HuH-7 (cell line): ENCODE data around the gene ADD3.
A peak's percentile ranks its signal among the peaks of the same experiment; 100 is the strongest.
"Not testable (repeated sequence)": the region's sequence is repeated elsewhere in the genome, so short reads cannot be mapped to it uniquely, and the experiment has no call there.

Experiments
- DNase-seq: peaks from one replicate; pipeline ENCODE4 v3.0.0; 2011; ENCODE audit warnings: low spot score

The ADD3 gene

DNA sequence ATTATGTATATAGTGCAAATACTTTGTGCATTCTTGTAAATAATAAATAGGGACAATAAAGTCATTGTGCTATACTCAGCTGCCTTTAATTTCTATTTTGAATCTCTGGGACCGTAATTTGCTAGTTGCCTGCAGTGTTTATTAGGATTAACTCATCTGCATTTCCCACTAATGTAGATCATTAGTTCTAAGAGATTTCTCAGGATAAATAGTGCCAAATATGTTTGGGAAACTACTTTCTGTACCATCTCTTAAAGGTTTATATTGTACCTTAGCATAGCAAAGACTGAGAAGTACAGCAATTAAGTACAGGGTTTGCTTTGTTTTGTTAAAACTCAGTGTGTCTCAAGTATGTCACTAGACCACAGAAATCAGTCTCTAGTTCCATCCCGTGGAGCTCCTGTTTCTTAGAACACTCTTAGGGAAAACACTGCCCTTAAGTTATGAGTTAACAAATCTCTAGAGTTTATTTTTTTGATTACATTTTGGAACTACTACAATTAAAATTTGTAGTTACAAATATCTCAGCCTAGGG, 26.0 kb downstream of the ADD3 start:
- no peak for DNase-seq

DNA sequence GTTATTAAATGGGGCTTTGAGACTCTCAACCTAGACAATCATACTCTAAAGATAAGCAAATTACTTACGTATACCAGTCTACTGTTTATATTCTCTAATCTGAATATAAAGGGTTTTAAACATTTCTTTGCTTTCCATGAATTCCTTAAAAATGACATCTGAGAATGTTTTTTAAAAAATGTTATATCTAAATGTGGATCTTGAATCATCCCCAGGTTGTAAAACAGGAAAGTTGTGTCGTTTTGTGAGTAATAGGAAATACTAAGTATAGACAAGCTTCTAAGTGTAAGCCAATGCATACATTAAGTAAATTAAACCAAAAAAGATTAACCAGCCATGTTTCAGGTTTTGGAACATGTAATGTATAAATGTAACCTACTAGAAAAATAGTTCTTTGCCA, 26.8 kb downstream of the ADD3 start:
- no peak for DNase-seq

DNA sequence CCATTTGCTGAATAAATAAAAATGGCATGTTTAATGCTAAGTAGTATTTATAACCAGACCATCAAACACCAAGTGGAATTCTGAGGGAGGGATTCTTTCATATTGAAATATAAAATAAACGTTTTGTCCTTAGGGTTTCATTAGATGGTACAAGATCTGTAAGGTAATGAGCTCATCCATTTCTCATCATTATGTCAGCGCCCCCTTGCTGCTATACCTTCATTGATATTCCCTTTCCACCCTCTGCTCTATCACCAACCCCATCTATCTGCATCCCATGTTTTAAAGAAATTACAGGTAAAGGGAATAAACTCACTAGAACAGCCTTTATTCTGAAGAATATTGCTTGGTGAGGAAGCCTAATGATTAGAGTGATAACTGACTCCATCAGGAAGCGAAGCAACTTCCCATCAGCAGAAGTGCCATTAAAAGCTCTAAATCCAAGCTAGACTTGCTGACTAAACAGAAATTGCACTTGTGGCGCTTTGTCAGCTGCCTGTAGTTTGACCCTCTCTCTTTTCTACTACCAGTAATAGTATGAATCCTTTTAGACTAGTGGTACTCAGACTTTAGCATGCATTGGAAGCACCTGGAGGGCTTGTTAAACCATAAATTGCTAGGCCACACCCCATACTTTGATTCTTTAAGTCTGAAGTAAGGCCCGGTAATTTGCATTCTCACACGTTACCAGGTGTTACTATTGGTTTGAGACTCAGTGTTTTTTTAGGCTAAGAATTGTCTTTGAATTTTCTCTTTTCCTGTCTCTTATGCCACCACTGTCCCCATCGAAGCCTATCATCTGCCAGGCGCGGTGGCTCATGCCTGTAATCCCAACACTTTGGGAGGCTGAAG, 27.5 kb downstream of the ADD3 start:
- DNase-seq = no peak

DNA sequence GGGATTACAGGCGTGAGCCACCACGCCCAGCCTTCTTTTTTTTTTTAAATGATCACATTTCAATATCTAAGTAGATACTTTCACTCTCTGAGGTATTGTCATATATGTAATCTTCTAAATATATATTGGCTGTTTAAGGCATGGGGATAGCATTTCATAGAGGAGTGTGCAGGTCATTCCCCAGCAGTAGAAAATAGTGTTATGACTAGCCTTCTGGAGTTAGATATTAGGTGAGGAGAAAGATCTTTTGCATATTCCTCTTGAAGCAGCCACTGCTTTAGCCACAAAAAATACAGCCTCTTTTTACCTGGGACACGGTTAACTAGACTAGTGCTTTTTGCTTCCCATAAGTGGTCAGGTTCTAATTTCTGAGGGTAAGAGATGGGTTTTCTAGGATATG, 28.9 kb downstream of the ADD3 start:
- no peak for DNase-seq

DNA sequence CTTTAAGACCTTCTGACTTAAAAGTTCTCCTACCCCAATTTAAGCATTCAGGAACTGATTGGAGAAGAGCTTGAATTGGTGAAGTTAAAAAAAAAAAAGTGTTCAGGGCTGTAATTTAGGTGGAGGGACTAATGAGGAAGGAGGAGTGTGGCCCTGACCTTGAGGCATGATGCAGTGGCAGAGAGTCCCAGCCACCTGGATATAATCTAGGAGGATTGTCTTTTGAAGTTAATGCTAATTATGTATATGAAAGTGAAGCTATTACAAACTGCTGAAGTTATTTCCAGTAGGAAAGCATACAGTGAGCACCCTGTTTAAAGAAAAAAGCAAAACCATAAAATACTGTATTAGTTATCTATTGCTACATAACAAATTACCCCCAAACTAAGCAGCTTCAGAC, 31.5 kb downstream of the ADD3 start:
- no peak for DNase-seq

DNA sequence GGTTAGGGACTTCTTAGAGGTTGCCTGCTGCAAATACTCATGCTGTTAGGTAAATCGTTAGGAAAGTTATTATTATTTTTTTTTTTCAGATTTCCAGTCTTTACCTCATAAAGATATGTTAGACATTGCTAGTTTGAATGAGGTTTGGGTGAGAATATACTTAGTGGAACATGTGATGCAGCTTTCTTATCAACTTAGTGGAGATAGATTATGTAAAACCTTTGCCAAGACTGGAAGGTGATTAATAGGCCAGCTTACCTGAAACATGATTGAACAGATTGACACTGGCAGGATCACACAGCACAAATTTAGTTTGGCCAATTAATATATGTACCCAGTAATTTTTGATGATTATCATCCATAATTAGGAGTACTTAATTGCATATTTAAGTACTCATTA, 32.3 kb downstream of the ADD3 start:
- no peak for DNase-seq

DNA sequence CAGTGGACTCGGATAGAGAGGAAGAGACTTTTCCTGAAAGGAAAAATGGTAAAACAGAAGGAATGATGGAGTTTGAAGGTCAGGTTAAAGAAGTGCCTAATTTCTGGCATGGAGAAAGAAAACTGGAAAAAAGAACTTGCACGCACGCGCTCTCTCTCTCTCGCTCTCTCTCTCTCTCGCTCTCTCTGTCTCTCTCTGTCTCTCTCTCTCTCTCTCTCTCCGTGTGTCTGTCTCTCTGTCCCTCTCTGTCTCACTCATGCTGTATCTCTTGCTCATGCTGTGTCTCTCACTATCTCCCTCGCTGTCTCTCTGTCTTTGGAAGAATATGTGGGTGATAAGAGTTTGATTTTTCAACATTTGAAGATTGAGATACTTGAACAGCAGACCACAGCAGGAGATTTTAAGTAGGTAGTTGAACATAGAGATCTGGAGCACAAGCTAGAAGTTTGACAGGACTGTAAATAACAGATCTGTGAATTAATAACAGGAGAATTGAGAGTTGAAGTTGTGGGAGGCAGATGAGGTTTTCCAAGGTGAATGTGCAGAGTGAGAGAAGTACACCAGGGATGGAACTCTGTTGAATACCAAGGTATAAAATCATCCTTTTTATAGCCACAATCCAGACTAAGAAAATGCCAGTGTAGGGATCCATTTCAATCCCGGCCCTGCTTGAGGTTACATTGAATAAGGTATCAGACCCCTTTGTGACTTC, 33.1 kb downstream of the ADD3 start:
- DNase-seq = no peak

DNA sequence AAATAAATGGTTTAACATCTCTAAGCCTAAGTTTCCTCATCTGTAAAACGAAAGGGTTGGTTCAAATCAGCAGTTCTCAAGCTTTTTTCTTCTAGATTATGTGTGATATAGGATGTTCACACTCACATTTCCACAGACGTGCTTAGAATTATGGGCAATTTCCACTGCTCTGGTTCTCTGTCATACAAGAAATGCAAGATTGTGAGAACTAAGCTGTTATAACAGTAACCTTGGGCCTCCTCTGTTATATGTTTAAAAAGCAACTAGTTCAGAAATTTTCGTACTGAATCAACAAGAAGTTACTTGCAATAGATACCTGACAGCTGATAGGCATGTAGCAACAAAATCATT, 33.7 kb downstream of the ADD3 start:
- no peak for DNase-seq

DNA sequence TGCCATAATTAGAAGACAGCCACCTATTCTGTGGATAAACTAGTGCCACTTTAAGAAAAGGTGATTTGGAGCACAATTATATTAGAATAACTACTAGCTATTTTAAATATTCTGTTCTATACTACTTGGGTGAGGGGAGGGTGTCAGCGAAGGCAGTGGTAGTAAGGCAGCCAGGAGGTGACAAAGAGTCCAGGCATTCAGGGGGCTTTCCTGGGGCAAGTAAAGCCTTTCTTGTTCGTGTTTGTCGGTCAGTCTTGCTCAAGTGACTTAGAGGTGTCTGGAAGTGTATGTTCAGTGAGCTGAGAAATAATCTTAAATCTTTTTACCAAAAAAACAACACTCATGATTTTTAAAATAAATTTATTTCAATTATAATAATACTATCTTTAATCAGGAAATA, 34.4 kb downstream of the ADD3 start:
- DNase-seq = no peak

DNA sequence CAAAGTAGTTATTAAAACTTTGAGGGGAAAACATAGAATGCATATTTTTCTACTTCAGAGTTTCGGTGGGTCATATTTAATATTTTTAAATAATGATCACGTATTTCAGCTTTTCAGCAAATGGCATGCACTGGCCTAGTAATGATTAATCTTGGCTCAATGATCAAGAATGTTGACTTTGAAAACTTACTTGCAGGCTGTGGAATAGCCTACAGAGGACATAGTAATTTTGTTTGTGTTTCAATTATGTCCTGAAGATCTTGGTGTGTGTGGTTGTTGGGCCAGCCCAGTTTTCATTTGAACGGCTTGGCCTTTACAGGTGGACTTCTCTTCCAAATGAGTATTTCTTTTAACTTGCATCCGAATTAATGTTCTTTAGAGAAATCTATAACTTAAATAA, 35.1 kb downstream of the ADD3 start:
- peak; percentile 9 for DNase-seq

DNA sequence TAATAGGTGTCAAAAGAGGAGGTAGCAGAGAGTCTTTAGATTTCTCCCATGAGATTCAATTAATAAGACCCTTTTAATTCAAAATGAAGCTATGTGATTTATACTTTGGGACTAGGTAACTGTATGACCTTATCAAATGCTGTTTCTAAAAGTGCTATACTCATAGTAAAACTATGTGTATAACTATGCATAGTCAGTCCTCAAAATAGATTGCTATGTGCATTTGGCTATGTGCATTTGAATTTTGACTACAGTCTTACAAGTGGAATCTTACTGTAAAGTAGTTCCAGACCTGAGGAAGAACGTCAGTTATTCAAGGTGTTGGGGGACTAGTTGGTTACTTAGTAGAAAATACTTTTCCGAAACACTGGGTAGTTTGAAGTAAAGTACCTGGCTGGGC, 36.9 kb downstream of the ADD3 start:
- DNase-seq = no peak

DNA sequence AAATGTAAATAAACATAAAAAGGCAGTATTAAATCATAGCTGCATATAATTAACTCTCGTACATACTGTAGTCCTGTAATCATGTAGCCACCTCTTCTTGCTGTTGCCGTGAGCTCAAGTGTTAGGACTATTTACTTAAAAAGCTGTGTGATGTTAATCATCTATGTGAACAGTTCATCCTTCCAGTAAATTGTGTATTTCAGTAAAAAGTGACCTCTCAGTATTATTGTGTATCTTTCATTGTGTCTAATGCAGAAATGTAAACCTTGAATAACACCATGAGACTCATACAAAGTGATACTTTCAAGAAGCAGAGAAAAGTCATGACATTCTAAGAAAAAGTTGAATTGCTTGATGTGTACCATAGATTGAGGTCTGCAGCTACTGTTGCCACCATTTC, 38.0 kb downstream of the ADD3 start:
- DNase-seq = no peak

DNA sequence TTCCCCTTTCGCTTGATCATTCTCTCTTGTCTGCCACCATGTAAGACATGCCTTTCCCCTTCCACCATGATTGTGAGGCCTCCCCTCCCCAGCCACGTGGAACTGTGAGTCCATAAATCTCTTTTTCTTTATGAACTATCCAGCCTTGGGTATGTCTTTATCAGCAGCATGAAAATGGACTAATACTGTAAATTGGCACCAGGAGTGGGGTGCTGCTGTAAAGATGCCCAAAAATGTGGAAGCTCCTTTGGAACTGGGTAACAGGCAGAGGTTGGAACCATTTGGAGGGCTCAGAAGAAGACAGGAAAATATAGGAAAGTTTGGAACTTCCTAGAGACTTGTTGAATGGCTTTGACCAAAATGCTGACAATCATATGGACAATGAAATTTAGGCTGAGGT, 40.4 kb downstream of the ADD3 start:
- not testable (repeated sequence) for DNase-seq

DNA sequence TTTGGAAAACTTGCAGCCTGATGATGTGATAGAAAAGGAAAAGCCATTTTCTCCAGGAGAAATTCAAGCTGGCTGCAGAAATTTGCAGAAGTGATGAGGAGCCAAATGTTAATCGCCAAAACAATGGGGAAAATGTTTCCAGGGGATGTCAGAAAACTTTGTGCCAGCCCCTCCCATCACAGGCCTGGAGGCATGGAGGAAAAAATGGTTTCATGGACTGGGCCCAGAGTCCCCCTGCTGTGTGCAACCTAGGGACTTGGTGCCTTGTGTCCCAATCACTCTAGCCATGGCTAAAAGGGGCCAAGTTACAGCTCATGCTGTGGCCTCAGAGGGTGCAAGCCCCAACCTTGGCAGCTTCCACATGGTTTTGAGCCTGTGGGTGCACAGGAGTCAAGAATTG, 41.0 kb downstream of the ADD3 start:
- DNase-seq = no peak

DNA sequence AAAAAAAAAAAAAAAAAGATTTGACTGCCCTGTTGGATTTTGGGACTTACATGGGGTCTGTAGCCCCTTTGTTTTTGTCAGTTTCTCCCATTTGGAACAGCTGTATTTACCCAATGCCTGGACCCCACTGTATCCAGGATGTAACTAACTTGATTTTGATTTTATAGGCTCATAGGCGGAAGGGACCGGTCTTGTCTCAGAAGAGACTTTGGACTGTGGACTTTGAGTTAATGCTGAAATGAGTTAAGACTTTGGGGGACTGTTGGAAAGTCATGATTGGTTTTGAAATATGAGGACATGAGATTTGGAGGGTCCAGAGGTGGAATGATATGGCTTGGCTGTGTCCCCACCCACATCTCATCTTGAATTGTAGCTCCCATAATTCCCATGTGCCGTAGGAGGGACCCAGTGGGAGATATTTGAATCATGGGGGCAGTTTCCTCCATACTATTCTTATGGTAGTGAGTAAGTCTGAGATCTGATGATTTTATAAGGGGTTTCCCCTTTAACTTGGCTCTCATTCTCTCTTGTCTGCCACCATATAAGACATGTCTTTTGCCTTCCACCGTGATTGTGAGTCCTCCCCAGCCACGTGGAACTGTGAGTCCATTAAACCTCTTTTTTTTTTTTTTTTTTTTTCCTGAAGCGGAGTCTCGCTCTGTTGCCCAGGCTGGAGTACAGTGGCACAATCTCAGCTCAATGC, 42.3 kb downstream of the ADD3 start:
- not testable (repeated sequence) for DNase-seq

DNA sequence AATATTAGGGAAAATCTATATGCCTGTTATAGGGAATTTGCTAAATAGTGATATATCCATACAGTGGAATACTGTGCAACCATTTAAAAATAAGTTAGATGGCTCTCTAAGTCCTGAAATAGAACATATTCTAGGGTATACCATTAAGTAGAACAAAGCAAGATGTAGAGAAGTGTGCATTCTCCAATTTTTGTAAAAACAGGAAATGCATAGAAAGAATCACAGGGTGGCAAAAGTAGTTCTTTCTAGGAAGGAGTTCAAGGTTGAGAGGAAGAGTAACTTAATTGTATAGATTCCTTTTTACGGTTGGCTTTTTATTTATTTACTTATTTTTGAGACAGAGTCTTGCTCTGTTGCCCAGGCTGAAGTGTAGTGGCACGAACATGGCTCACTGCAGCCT, 43.7 kb downstream of the ADD3 start:
- DNase-seq = no peak

DNA sequence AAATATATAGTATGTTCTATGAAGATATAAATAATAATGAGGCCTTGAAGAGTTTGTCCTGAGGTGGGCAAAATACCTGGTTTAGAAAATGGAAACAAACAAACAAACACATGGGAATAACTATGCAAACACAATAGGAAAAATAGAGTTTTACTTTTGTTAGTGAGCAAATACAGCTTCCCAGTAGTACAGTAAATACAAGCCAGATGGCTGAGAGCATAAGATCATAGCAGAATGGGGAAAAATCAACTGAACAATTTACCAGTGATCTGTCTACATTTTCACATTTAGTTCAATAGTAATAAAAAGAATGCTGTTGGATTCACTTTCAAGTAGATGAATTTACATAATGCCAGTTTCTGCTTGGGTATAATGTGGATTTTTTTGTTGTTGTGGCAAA, 45.1 kb downstream of the ADD3 start:
- DNase-seq = no peak

DNA sequence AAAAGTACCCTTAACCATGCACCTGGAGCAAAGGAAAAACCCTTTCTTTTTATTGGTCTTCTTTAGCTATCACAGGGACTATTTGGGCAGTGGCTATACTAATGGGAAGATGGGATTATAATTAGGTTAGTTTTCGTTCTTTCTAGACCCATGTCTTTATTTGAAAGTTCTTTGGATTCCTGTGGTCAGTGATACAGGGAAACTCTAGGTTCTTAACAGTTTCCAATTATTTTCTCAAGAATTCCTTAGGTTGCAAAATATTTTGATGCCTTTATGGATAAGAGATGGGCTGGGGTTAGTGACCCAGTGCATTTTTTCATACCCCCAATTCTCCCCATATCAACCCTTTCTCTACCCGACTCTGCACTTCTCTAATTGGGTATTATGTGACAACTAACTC, 49.0 kb downstream of the ADD3 start:
- no peak for DNase-seq

DNA sequence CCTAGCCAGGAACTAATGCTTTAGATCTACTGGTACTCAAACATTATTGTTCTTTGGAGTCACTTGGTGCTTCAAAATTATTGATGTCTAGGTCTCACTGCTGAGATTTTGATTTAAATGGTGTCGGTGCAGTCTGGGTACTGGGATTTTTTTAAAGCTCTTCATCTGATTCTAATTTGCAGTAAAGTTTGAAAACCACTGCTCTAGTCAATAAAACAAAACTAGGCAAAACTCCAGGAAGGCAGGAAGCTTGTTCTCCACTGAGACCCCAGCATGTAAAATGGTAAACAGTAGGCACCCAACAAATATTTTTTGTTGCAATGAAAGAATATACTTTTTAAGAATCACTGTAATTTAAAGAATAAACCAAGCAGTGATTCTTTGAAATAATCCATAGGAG, 49.7 kb downstream of the ADD3 start:
- DNase-seq = no peak

DNA sequence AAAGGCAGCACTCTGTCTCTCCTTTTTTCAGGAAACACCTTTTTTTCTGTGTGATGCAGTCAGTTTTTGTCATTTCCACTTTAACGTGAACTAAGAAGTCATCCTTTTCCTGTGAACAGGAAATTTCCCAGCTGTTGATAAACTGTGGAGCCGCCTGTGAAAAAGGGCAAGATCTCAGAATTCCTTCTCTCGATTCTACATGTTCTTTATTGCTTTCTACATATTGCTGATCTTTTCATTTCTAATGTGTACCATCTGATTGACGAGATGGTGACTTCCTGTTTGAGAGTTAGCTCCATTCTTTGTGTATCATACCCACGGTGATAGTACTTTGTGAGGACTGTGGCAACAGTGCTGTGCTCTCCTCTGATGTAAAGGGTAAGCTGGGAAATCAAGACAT, 50.4 kb downstream of the ADD3 start:
- DNase-seq = no peak

DNA sequence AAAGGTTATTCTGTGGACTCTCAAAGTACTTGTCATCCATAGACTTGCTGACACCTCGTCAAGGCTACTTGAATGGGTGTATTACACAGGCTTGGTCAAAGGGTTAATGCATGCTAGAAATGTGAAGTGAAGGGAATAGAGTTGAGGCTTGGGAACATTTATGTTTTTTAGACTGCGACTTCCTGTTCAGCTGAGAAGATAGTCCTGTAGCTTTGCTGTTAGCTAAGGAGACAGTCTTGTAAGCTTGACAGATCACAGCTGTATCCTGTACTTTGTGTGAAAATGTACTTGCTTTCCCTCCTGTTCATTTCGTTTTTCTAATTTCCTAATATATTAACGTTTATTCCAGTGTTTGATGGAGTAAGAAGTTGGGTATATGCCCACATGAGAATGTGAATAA, 52.1 kb downstream of the ADD3 start:
- DNase-seq = no peak

DNA sequence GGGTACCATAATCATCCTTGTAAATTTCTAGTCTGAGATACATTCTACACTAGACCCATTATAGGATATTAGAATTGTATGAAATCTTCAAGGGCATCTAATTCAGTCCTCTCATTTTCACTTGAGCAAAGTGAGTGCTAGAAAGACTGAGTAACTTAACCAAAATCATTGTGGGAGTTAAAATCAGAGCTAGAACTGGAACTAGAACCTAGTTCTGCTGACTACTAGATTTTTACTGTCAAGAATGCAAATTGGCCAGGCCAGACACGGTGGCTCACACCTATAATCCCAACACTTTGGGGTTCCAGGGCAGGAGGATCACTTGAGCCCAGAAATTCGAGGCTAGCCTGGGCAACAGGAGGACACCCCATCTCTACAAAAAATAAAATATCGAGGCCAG, 53.9 kb downstream of the ADD3 start:
- DNase-seq = no peak

DNA sequence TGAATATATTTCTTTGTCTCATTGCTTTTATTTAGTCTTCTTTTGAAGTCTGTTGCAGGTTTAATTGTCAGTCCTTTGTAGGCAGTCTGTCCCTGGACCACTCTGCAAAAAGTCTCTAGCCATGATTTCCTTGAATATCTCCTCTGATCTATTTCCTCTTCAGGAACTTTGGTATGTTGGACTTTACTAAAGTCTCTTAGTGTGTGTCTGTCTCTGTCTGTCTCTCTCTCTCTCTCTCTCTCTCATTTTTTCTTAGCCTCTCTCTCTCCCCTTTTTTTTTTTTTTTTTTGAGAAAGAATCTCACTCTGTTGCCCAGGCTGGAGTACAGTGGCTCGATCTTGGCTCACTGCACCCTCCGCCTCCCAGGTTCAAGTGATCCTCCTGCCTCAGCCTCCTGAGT, 57.5 kb downstream of the ADD3 start:
- DNase-seq = no peak
